Small intestine (tissue), 7 donors: ENCODE results near the gene NUP107. TPM values are rescaled to one million over a fixed set of nuclear protein-coding genes. Genes with fewer than 3 reads are reported as not detected.

Experiments
- DNase-seq, 2 donors: peaks; one replicate each; pipeline versions ENCODE4 v3.0.0 to v3.0.0-alpha.2; 2013
- FAIRE-seq: peaks from 2 replicates; lab custom pipeline; 2012; peaks lifted over from hg19 to GRCh38; lab: Jason Lieb, UNC
- H3K27ac ChIP-seq, 3 donors: one replicate each; pipeline ENCODE4 v1.5.1; 2013; ENCODE audit warnings: low read length in 2 of 3, mild to moderate bottlenecking in 2 of 3, control low read depth in 1 of 3, inconsistent platforms in 1 of 3, low read depth in 1 of 3, moderate library complexity in 1 of 3
- H3K27me3 ChIP-seq, 3 donors: one replicate each; pipeline ENCODE4 v1.6.1; 2013; ENCODE audit warnings: low read length in 3 of 3, inconsistent platforms in 1 of 3; ENCODE audit not compliant: control insufficient read depth in 3 of 3, insufficient read depth in 3 of 3
- H3K36me3 ChIP-seq, 3 donors: one replicate each; pipeline ENCODE4 v1.6.1; 2013; ENCODE audit warnings: low read length in 3 of 3, inconsistent platforms in 1 of 3, low read depth in 1 of 3, mild to moderate bottlenecking in 1 of 3, moderate library complexity in 1 of 3; ENCODE audit not compliant: control insufficient read depth in 3 of 3, insufficient read depth in 2 of 3
- H3K4me1 ChIP-seq, 3 donors: one replicate each; pipeline ENCODE4 v1.6.1; 2013; ENCODE audit warnings: low read length in 2 of 3, inconsistent platforms in 1 of 3, low read depth in 1 of 3, mild to moderate bottlenecking in 1 of 3, moderate library complexity in 1 of 3; ENCODE audit not compliant: control insufficient read depth in 3 of 3, insufficient read depth in 2 of 3
- H3K4me3 ChIP-seq, 3 donors: one replicate each; pipeline ENCODE4 v1.5.1; 2013; ENCODE audit warnings: low read length in 3 of 3, control low read depth in 1 of 3, inconsistent platforms in 1 of 3, low read depth in 1 of 3, mild to moderate bottlenecking in 1 of 3, moderate library complexity in 1 of 3
- H3K9me3 ChIP-seq, 2 donors: one replicate each; pipeline ENCODE4 v1.6.1; 2013; ENCODE audit warnings: low read depth in 1 of 2, low read length in 1 of 2; ENCODE audit not compliant: control insufficient read depth in 2 of 2, insufficient read depth in 1 of 2
- WGBS, 3 donors: extraction: QIAGEN DNeasy Blood & Tissue Kit; methylation state at CpG; one replicate each; pipeline ENCODE4 v1.1.7; 2013; 5-methylcytosine and 5-hydroxymethylcytosine counted together
- polyA plus RNA-seq, 4 donors: library from polyadenylated mRNA; stranded (reverse) in 3 of 4; unstranded in 1 of 4; fragments of 200-250 nt in 3 of 4; fragments of 120-200 nt in 1 of 4; gene quantifications; one replicate each; pipeline versions ENCODE4 v1.2.1 to v1.2.3, GENCODE V29; 2013
- donor health status: healthy with polysubstance abuse.
- donor health status: control.
- donor health status: control.
- donor health status: Bipolar disorder and iron deficiency.
- donor health status: healthy.

Gene NUP107
- polyA plus RNA-seq, 4 donors, result 5.1 to 45.0 (median 13.0) TPM

GRCh38 chr12:68647507-68647906 lies 39.3 kb upstream of the NUP107 start:
- H3K36me3 ChIP-seq, result peaks cover 0 to 30% (median 7%) of the 10 kb centered on the region in 3 donors
- 80 to 93% (median 82%) methylated on average over 1 of the region's 1 CpG for WGBS, 3 donors
- no peak overlapping the region for H3K4me3 ChIP-seq
- FAIRE-seq, result no peak
- H3K9me3 ChIP-seq, result no peaks in the 10 kb centered on the region
- no peak for DNase-seq
- no peaks in the 10 kb centered on the region for H3K27me3 ChIP-seq
- H3K27ac ChIP-seq, result no peak overlapping the region
- H3K4me1 ChIP-seq, result no peaks in the 10 kb centered on the region

GRCh38 chr12:68648179-68648578 lies 38.6 kb upstream of the NUP107 start:
- Histone ChIP-seq H3K36me3 (peaks cover 0 to 30% (median 8%) of the 10 kb centered on the region in 3 donors), H3K27ac (no peak overlapping the region), H3K4me1 (no peaks in the 10 kb centered on the region), H3K9me3 (no peaks in the 10 kb centered on the region), H3K27me3 (no peaks in the 10 kb centered on the region), H3K4me3 (no peak overlapping the region)
- 59 to 89% (median 70%) methylated on average over 3 of the region's 3 CpGs for WGBS, 3 donors
- DNase-seq (no peak), FAIRE-seq (no peak)

GRCh38 chr12:68665016-68665569 lies 21.7 kb upstream of the NUP107 start:
- WGBS, 3 donors, result 81 to 95% (median 88%) methylated on average over 3 of the region's 3 CpGs
- no peak for FAIRE-seq
- Histone ChIP-seq H3K27ac (peak overlapping the region in 1 of 3 donors; percentile 11), H3K36me3 (peaks cover 0 to 12% (median 4%) of the 10 kb centered on the region in 3 donors), H3K4me3 (no peak overlapping the region), H3K9me3 (no peaks in the 10 kb centered on the region), H3K4me1 (peaks cover 0 to 2% (median 0%) of the 10 kb centered on the region in 3 donors), H3K27me3 (no peaks in the 10 kb centered on the region)
- no peak for DNase-seq

- WGBS, 3 donors, result 73 to 82% (median 81%) methylated on average over 1 of the region's 1 CpG
- FAIRE-seq (no peak), DNase-seq (no peak)
- Histone ChIP-seq H3K27me3 (no peaks in the 10 kb centered on the region), H3K4me1 (peaks cover 0 to 2% (median 0%) of the 10 kb centered on the region in 3 donors), H3K9me3 (no peaks in the 10 kb centered on the region), H3K4me3 (no peak overlapping the region), H3K27ac (no peak overlapping the region), H3K36me3 (peaks cover 0 to 9% (median 4%) of the 10 kb centered on the region in 3 donors)
These were observed 19.5 kb upstream of the NUP107 start for GRCh38 chr12:68667291-68667690.

- no peak overlapping the region for H3K4me3 ChIP-seq
- H3K27me3 ChIP-seq, result no peaks in the 10 kb centered on the region
- H3K4me1 ChIP-seq, result peaks cover 0 to 2% (median 0%) of the 10 kb centered on the region in 3 donors
- FAIRE-seq, result no peak
- H3K9me3 ChIP-seq, result no peaks in the 10 kb centered on the region
- no peak for DNase-seq
- no peak overlapping the region for H3K27ac ChIP-seq
- 54 to 75% (median 64%) methylated on average over 1 of the region's 1 CpG for WGBS, 3 donors
- H3K36me3 ChIP-seq, result peaks cover 0 to 6% (median 4%) of the 10 kb centered on the region in 3 donors
These were observed 18.9 kb upstream of the NUP107 start for GRCh38 chr12:68667896-68668295.

- Histone ChIP-seq H3K4me1 (peaks cover 0 to 2% (median 0%) of the 10 kb centered on the region in 3 donors), H3K27ac (no peak overlapping the region), H3K4me3 (no peak overlapping the region), H3K36me3 (peaks cover 0 to 2% (median 0%) of the 10 kb centered on the region in 3 donors), H3K27me3 (no peaks in the 10 kb centered on the region), H3K9me3 (no peaks in the 10 kb centered on the region)
- FAIRE-seq (no peak), DNase-seq (no peak)
- WGBS, 3 donors, result 76 to 89% (median 81%) methylated on average over 4 of the region's 4 CpGs
These were observed 15.6 kb upstream of the NUP107 start for GRCh38 chr12:68671179-68671578.

- no peaks in the 10 kb centered on the region for H3K4me1 ChIP-seq
- DNase-seq (peak in 1 of 2 donors; percentile 67), FAIRE-seq (no peak)
- no peaks in the 10 kb centered on the region for H3K9me3 ChIP-seq
- no peak overlapping the region for H3K27ac ChIP-seq
- no peak overlapping the region for H3K4me3 ChIP-seq
- H3K36me3 ChIP-seq, result no peaks in the 10 kb centered on the region
- 59 to 76% (median 62%) methylated on average over 4 of the region's 4 CpGs for WGBS, 3 donors
- H3K27me3 ChIP-seq, result no peaks in the 10 kb centered on the region
These were observed 13.0 kb upstream of the NUP107 start for GRCh38 chr12:68673788-68674187.

- Histone ChIP-seq H3K4me3 (no peak overlapping the region), H3K27me3 (no peaks in the 10 kb centered on the region), H3K4me1 (no peaks in the 10 kb centered on the region), H3K36me3 (no peaks in the 10 kb centered on the region), H3K9me3 (no peaks in the 10 kb centered on the region), H3K27ac (no peak overlapping the region)
- peak; percentile 15 for FAIRE-seq
- no peak for DNase-seq
These were observed 12.4 kb upstream of the NUP107 start for GRCh38 chr12:68674376-68674775.
